H1 (cell line): ENCODE results near the gene RABL6. TPM values are rescaled to one million over a fixed set of nuclear protein-coding genes. Genes with fewer than 3 reads are reported as not detected.

ENCODE experiments used
- ATF2 ChIP-seq: IDR thresholded peaks from 2 replicates; pipeline ENCODE4 v1.6.1; 2012; ENCODE audit warnings: low read length, inconsistent platforms
- KDM1A ChIP-seq: fragments of 200-600, 300-600 bp; sonication (generic); IDR thresholded peaks from 2 replicates; pipeline ENCODE4 v1.7.1; 2016; ENCODE audit warnings: mild to moderate bottlenecking, low read length, borderline replicate concordance
- KDM4A ChIP-seq: IDR thresholded peaks from one replicate; pipeline ENCODE4 v1.7.1; 2012; ENCODE audit warnings: low read depth, mild to moderate bottlenecking, moderate library complexity, low read length, inconsistent platforms; ENCODE audit not compliant: severe bottlenecking
- SIX5 ChIP-seq: IDR thresholded peaks from 2 replicates; pipeline ENCODE4 v1.6.1; 2011; ENCODE audit warnings: mild to moderate bottlenecking, low read depth, low read length
- SP2 ChIP-seq: IDR thresholded peaks from 2 replicates; pipeline ENCODE4 v1.6.1; 2012; ENCODE audit warnings: mild to moderate bottlenecking, low read length, inconsistent platforms
- YY1 ChIP-seq: IDR thresholded peaks from 2 replicates; pipeline ENCODE4 v1.6.1; 2011; ENCODE audit warnings: low read depth, mild to moderate bottlenecking, low read length
- ZNF274 ChIP-seq: IDR thresholded peaks from 2 replicates; pipeline ENCODE4 v1.7.0; 2012; ENCODE audit warnings: low read length, borderline replicate concordance; ENCODE audit errors: extremely low read depth
- polyA plus RNA-seq, 7 experiments: library from polyadenylated mRNA; depleted of rRNA in 3 of 7; stranded (reverse) in 5 of 7; unstranded in 2 of 7; fragments of >200 nt in 5 of 7; fragments of 200-250 nt in 2 of 7; gene quantifications; 1 replicate in 5 of 7; 2 replicates in 1 of 7; 4 replicates in 1 of 7; pipeline versions ENCODE4 v1.2.1 to v1.2.3, GENCODE V29; 2011 to 2013; ENCODE audit warnings: missing spikeins in 2 of 7, mixed read lengths in 2 of 7
- total RNA-seq: library from RNA; stranded (reverse); fragmentation: NEBNext Ultra II Directional; extraction: Animal tissue kit (Norgen Biotek cat#: 25700); gene quantifications from 2 replicates; pipeline ENCODE4 v1.2.1, GENCODE V29; 2021

Gene RABL6
- total and polyA plus RNA-seq, 2 of the 8 experiments (the other 6 are each of a cell fraction or from before 2014, with no cell fraction given): 70.1 to 130 TPM

- TF ChIP-seq KDM1A: no peak
- peak; percentile 93; the same call in 1 of the 2 replicates for TF ChIP-seq YY1
- peak; percentile 78 for TF ChIP-seq KDM4A
- no peak for TF ChIP-seq ATF2
- TF ChIP-seq SP2: no peak
- TF ChIP-seq ZNF274: no peak
- TF ChIP-seq SIX5: no peak
These were observed at the start of gene RABL6 (continued) for GRCh38 chr9:136807281-136808074.
